ENCODE results near the gene RGS9. TPM values are rescaled to one million over a fixed set of nuclear protein-coding genes. Genes with fewer than 3 reads are reported as not detected.

RGS9 gene
- polyA plus RNA-seq, 2 of the 4 experiments (the other 2 are of a cell fraction) = 6.9 to 14.3 TPM

DNA sequence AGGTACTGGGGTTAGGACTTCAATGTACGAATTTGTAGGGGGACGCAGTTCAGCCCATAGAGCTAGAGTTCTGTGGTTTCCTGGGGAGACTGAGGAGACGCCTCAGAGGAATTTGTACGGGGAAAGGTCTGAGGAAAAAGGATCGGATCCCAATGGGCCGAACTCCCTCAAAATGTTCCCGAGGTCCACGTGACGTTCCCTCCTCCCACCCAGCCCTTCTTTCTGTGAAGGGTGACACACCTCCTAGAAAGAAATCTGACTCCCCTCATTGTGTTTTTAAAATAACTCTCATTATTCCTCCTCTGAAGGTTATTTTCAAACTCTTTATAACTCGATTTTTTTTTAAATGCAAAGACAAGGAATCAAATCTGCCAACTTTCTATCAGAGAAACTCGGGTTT, 8.6 kb downstream of the RGS9 start:
- 78% methylated on average over 11 of the region's 11 CpGs for WGBS (ENCODE audit: missing lambda C conversion rate)
- H3K4me2 ChIP-seq = no peak overlapping the region
- POLR2A ChIA-PET = interaction anchor here (0.6 kb wide), 1 partner anchor 15 kb away, joined by 3 read pairs; no protein-coding TSS in a partner anchor
- DNase-seq (ENCODE audit: low read depth in 1 of 2, low spot score in 1 of 2) = no peak
- no peak for ATAC-seq
- no peaks in the 10 kb centered on the region for H3K4me1 ChIP-seq
- CTCF ChIA-PET = interaction anchor here (3.5 kb wide), 1 partner anchor 9 kb away, joined by 31 read pairs; the partner anchor contains the start of gene RGS9
- FAIRE-seq = no peak
- no peak for TF ChIP-seq MAFK (IDR thresholded peaks at IDR 0.05; ENCODE audit: partially characterized antibody)
- TF ChIP-seq, protein P1, sequence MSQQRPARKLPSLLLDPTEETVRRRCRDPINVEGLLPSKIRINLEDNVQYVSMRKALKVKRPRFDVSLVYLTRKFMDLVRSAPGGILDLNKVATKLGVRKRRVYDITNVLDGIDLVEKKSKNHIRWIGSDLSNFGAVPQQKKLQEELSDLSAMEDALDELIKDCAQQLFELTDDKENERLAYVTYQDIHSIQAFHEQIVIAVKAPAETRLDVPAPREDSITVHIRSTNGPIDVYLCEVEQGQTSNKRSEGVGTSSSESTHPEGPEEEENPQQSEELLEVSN (IDR thresholded peaks at IDR 0.05; ENCODE audit: borderline replicate concordance, low read depth) = no peak
- no peaks in the 10 kb centered on the region for H3K9me3 ChIP-seq
- H3K4me3 ChIP-seq = no peak overlapping the region
- H3K27ac ChIP-seq = no peak overlapping the region

GRCh38 chr17:65147955-65148354, 10.8 kb downstream of the RGS9 start:
- Histone ChIP-seq H3K27ac (no peak overlapping the region), H3K4me1 (no peaks in the 10 kb centered on the region), H3K4me3 (no peak overlapping the region), H3K4me2 (no peak overlapping the region), H3K9me3 (no peaks in the 10 kb centered on the region)
- FAIRE-seq = no peak
- WGBS (ENCODE audit: missing lambda C conversion rate) = 79% methylated on average over 4 of the region's 4 CpGs
- POLR2A ChIA-PET = no interaction called here
- DNase-seq (ENCODE audit: low read depth in 1 of 2, low spot score in 1 of 2) = no peak
- no peak for TF ChIP-seq EHF (CRISPR knock-in tag; IDR thresholded peaks at IDR 0.05)
- no peak for TF ChIP-seq JUNB (IDR thresholded peaks at IDR 0.05)
- no peak for TF ChIP-seq PHF8 (IDR thresholded peaks at IDR 0.05; ENCODE audit: borderline replicate concordance, low read depth)
- TF ChIP-seq SREBF2 (IDR thresholded peaks at IDR 0.05) = no peak
- TF ChIP-seq ELK1 (IDR thresholded peaks at IDR 0.05; ENCODE audit: low read depth, low read length) = no peak
- no peak for TF ChIP-seq MAFK (IDR thresholded peaks at IDR 0.05; ENCODE audit: partially characterized antibody)
- no peak for TF ChIP-seq HDAC2 (IDR thresholded peaks at IDR 0.05)
- TF ChIP-seq RFX5 (IDR thresholded peaks at IDR 0.05) = no peak
- no peak for TF ChIP-seq ZNF302 (CRISPR knock-in tag; IDR thresholded peaks at IDR 0.05)
- TF ChIP-seq NR3C1 (IDR thresholded peaks at IDR 0.05) = no peak
- no peak for TF ChIP-seq REST (IDR thresholded peaks at IDR 0.05)
- CTCF ChIA-PET = interaction anchor here (1.4 to 13.8 kb wide), 3 partner anchors 11 to 21 kb away, joined by 7 to 158 read pairs (median 31); partner anchors contain the start of gene RGS9
- ATAC-seq = no peak

- H3K9me3 ChIP-seq = no peaks in the 10 kb centered on the region
- peak overlapping the region; percentile 10 for H3K4me2 ChIP-seq
- 79% methylated on average over 4 of the region's 4 CpGs for WGBS (ENCODE audit: missing lambda C conversion rate)
- H3K4me3 ChIP-seq = no peak overlapping the region
- FAIRE-seq = no peak
- peak; percentile 55 to 77; a peak in 4 of 6 replicates for ATAC-seq
- ChIA-PET CTCF (interaction anchor here (1.1 to 13.8 kb wide), 8 partner anchors 8 to 193 kb away, joined by 3 to 158 read pairs (median 4); partner anchors contain the start of gene RGS9), POLR2A (interaction anchor here (0.7 kb wide), 1 partner anchor 191 kb away, joined by 3 read pairs; no protein-coding TSS in a partner anchor)
- TF ChIP-seq FOSL2 (IDR thresholded peaks at IDR 0.05) (peak; percentile 8; the same call in 1 of the 2 replicates), FOSL2 (CRISPR knock-in tag; IDR thresholded peaks at IDR 0.05) (peak; percentile 68), RFX5 (IDR thresholded peaks at IDR 0.05) (no peak)
- TF ChIP-seq, protein P2, sequence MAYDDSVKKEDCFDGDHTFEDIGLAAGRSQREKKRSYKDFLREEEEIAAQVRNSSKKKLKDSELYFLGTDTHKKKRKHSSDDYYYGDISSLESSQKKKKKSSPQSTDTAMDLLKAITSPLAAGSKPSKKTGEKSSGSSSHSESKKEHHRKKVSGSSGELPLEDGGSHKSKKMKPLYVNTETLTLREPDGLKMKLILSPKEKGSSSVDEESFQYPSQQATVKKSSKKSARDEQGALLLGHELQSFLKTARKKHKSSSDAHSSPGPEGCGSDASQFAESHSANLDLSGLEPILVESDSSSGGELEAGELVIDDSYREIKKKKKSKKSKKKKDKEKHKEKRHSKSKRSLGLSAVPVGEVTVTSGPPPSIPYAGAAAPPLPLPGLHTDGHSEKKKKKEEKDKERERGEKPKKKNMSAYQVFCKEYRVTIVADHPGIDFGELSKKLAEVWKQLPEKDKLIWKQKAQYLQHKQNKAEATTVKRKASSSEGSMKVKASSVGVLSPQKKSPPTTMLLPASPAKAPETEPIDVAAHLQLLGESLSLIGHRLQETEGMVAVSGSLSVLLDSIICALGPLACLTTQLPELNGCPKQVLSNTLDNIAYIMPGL (CRISPR knock-in tag; IDR thresholded peaks at IDR 0.05; ENCODE audit: borderline replicate concordance) = no peak
- H3K27ac ChIP-seq = no peak overlapping the region
- DNase-seq (ENCODE audit: low read depth in 1 of 2, low spot score in 1 of 2) = peak; percentile 38 to 69
- H3K4me1 ChIP-seq = peaks cover 15% of the 10 kb centered on the region
These were observed 17.8 kb downstream of the RGS9 start for GRCh38 chr17:65154770-65155589.

Measured in A549 (cell line).